ENCODE data around the gene MACROD1. TPM values are rescaled to one million over a fixed set of nuclear protein-coding genes. Genes with fewer than 3 reads are reported as not detected.

MACROD1 gene
- total RNA-seq, 1 donor from 2014 or later: 3.4 TPM

GRCh38 chr11:64060263-64060860 is 105.6 kb downstream of the MACROD1 start:
- H3K4me3 ChIP-seq (ENCODE audit: insufficient read depth, low read depth, low read length): peak overlapping the region; percentile 61
- no peak for FAIRE-seq
- H3K27me3 Mint-ChIP-seq (ENCODE audit: low read depth, unreplicated experiment): peaks cover 52% of the 10 kb centered on the region

GRCh38 chr11:64059339-64060140 is 106.4 kb downstream of the MACROD1 start:
- TF ChIP-seq EZH2 (IDR thresholded peaks at IDR 0.05; ENCODE audit: insufficient read depth, low read length) (no peak), CTCF (IDR thresholded peaks at IDR 0.05; ENCODE audit: insufficient read depth, low read depth, low read length) (no peak)
- H3K36me3 ChIP-seq (ENCODE audit: insufficient read depth, low read length): no peaks in the 10 kb centered on the region
- H2AFZ ChIP-seq (ENCODE audit: low read depth, low read length): no peak overlapping the region
- Mint-ChIP-seq H3K4me3 (ENCODE audit: unreplicated experiment) (no peak overlapping the region), H3K27ac (ENCODE audit: unreplicated experiment) (no peak overlapping the region), H3K36me3 (ENCODE audit: low read depth, unreplicated experiment) (no peaks in the 10 kb centered on the region), H3K4me1 (ENCODE audit: low read depth, unreplicated experiment) (peaks cover 1% of the 10 kb centered on the region), H3K27me3 (ENCODE audit: low read depth, unreplicated experiment) (peaks cover 53% of the 10 kb centered on the region), H3K9me3 (ENCODE audit: unreplicated experiment) (no peaks in the 10 kb centered on the region)
- H3K4me2 ChIP-seq (ENCODE audit: low read length): no peak overlapping the region
- H3K4me1 ChIP-seq (ENCODE audit: insufficient read depth, low read length): peaks cover 8% of the 10 kb centered on the region
- peaks cover 13% of the 10 kb centered on the region for H4K20me1 ChIP-seq (ENCODE audit: insufficient read depth, low read length)
- DNase-seq (ENCODE audit: low read depth) (no peak), FAIRE-seq (no peak)
- H3K27ac ChIP-seq (ENCODE audit: low read depth, low read length): no peak overlapping the region
- H3K9me3 ChIP-seq (ENCODE audit: insufficient read depth, low read depth, low read length): no peaks in the 10 kb centered on the region
- H3K79me2 ChIP-seq (ENCODE audit: insufficient read depth, low read length): no peaks in the 10 kb centered on the region
- H3K27me3 ChIP-seq (ENCODE audit: insufficient read depth, low read length): peaks cover 9% of the 10 kb centered on the region
- H3K4me3 ChIP-seq (ENCODE audit: insufficient read depth, low read depth, low read length): no peak overlapping the region
- H3K9ac ChIP-seq (ENCODE audit: low read length): no peak overlapping the region

More at GRCh38 chr11:64060263-64060860, 105.6 kb downstream of the MACROD1 start:
- H3K79me2 ChIP-seq (ENCODE audit: insufficient read depth, low read length): no peaks in the 10 kb centered on the region
- no peaks in the 10 kb centered on the region for H3K9me3 ChIP-seq (ENCODE audit: insufficient read depth, low read depth, low read length)
- Mint-ChIP-seq H3K9me3 (ENCODE audit: unreplicated experiment) (no peaks in the 10 kb centered on the region), H3K36me3 (ENCODE audit: low read depth, unreplicated experiment) (no peaks in the 10 kb centered on the region), H3K4me3 (ENCODE audit: unreplicated experiment) (no peak overlapping the region), H3K4me1 (ENCODE audit: low read depth, unreplicated experiment) (peaks cover 1% of the 10 kb centered on the region), H3K27ac (ENCODE audit: unreplicated experiment) (no peak overlapping the region)
- H3K36me3 ChIP-seq (ENCODE audit: insufficient read depth, low read length): no peaks in the 10 kb centered on the region
- TF ChIP-seq EZH2 (IDR thresholded peaks at IDR 0.05; ENCODE audit: insufficient read depth, low read length): no peak
- TF ChIP-seq CTCF (IDR thresholded peaks at IDR 0.05; ENCODE audit: insufficient read depth, low read depth, low read length): no peak
- H3K27ac ChIP-seq (ENCODE audit: low read depth, low read length): no peak overlapping the region
- H3K4me1 ChIP-seq (ENCODE audit: insufficient read depth, low read length): peaks cover 8% of the 10 kb centered on the region
- H3K9ac ChIP-seq (ENCODE audit: low read length): no peak overlapping the region
- no peak for DNase-seq (ENCODE audit: low read depth)
- H3K4me2 ChIP-seq (ENCODE audit: low read length): peak overlapping the region; percentile 90
- H3K27me3 ChIP-seq (ENCODE audit: insufficient read depth, low read length): peaks cover 9% of the 10 kb centered on the region
- H4K20me1 ChIP-seq (ENCODE audit: insufficient read depth, low read length): peaks cover 7% of the 10 kb centered on the region
- no peak overlapping the region for H2AFZ ChIP-seq (ENCODE audit: low read depth, low read length)

All from astrocyte (in vitro differentiated cells and primary cell).